H9 (cell line): ENCODE data around the gene JAG1. TPM values are rescaled to one million over a fixed set of nuclear protein-coding genes. Genes with fewer than 3 reads are reported as not detected.
A peak's percentile ranks its signal among the peaks of the same experiment; 100 is the strongest.

ENCODE experiments used
- DNase-seq: peaks from one replicate; pipeline ENCODE4 v3.0.0-alpha.2; 2017
- H2AFZ ChIP-seq: one replicate; pipeline ENCODE4 v1.6.1; 2013; ENCODE audit warnings: mild to moderate bottlenecking, low read length, control low read depth, moderate library complexity
- H2AK5ac ChIP-seq: 2 replicates; pipeline ENCODE4 v1.6.1; 2013; ENCODE audit warnings: low read length, control low read depth, mixed read lengths; ENCODE audit not compliant: insufficient read length
- H2BK120ac ChIP-seq: one replicate; pipeline ENCODE4 v1.6.1; 2013; ENCODE audit warnings: low read depth, mild to moderate bottlenecking, low read length, control low read depth, inconsistent platforms; ENCODE audit not compliant: poor library complexity, severe bottlenecking
- H2BK12ac ChIP-seq: 2 replicates; pipeline ENCODE4 v1.6.1; 2013; ENCODE audit warnings: low read length, control low read depth, mixed read lengths, low read depth; ENCODE audit not compliant: insufficient read length
- H2BK15ac ChIP-seq: 2 replicates; pipeline ENCODE4 v1.6.1; 2013; ENCODE audit warnings: low read depth, low read length, control low read depth
- H2BK20ac ChIP-seq: one replicate; pipeline ENCODE4 v1.6.1; 2013; ENCODE audit warnings: low read depth, mild to moderate bottlenecking, low read length, control low read depth, inconsistent platforms; ENCODE audit not compliant: poor library complexity, severe bottlenecking
- H2BK5ac ChIP-seq: 2 replicates; pipeline ENCODE4 v1.6.1; 2013; ENCODE audit warnings: low read length, control low read depth, mixed read lengths; ENCODE audit not compliant: insufficient read length
- H3K14ac ChIP-seq: 2 replicates; pipeline ENCODE4 v1.6.1; 2013; ENCODE audit warnings: low read length, control low read depth; ENCODE audit not compliant: insufficient read depth
- H3K18ac ChIP-seq: 2 replicates; pipeline ENCODE4 v1.6.1; 2013; ENCODE audit warnings: low read depth, mild to moderate bottlenecking, mixed read lengths, low read length, control low read depth; ENCODE audit not compliant: insufficient read length
- H3K23ac ChIP-seq: 2 replicates; pipeline ENCODE4 v1.6.1; 2013; ENCODE audit warnings: low read length, control low read depth, mixed read lengths, low read depth; ENCODE audit not compliant: insufficient read length
- H3K23me2 ChIP-seq: 2 replicates; pipeline ENCODE4 v1.6.1; 2013; ENCODE audit warnings: low read depth, mild to moderate bottlenecking, mixed read lengths, low read length, control low read depth; ENCODE audit not compliant: insufficient read length, poor library complexity, severe bottlenecking
- H3K27ac ChIP-seq: 2 replicates; pipeline ENCODE4 v1.5.1; 2013; ENCODE audit warnings: low read length, control low read depth, mixed read lengths, low read depth; ENCODE audit not compliant: insufficient read length
- H3K27me3 ChIP-seq: 2 replicates; pipeline ENCODE4 v1.6.1; 2013; ENCODE audit warnings: low read length, control low read depth, inconsistent platforms; ENCODE audit not compliant: insufficient read depth
- H3K4ac ChIP-seq: 2 replicates; pipeline ENCODE4 v1.6.1; 2013; ENCODE audit warnings: low read depth, mild to moderate bottlenecking, control low read depth, inconsistent platforms, low read length, moderate library complexity
- H3K4me1 ChIP-seq: 2 replicates; pipeline ENCODE4 v1.6.1; 2013; ENCODE audit warnings: low read length, control low read depth, inconsistent platforms; ENCODE audit not compliant: insufficient read depth
- H3K4me2 ChIP-seq: 2 replicates; pipeline ENCODE4 v1.6.1; 2013; ENCODE audit warnings: low read length, control low read depth, mixed read lengths; ENCODE audit not compliant: insufficient read length, insufficient read depth
- H3K56ac ChIP-seq: 2 replicates; pipeline ENCODE4 v1.6.1; 2013; ENCODE audit warnings: low read depth, mild to moderate bottlenecking, mixed read lengths, low read length, control low read depth; ENCODE audit not compliant: insufficient read length
- H3K79me1 ChIP-seq: 2 replicates; pipeline ENCODE4 v1.6.1; 2013; ENCODE audit warnings: low read depth, mild to moderate bottlenecking, moderate library complexity, low read length, control low read depth, inconsistent platforms; ENCODE audit not compliant: insufficient read depth, poor library complexity, severe bottlenecking
- H3K79me2 ChIP-seq: 2 replicates; pipeline ENCODE4 v1.6.1; 2013; ENCODE audit warnings: low read length, control low read depth, inconsistent platforms; ENCODE audit not compliant: insufficient read depth
- H3K9ac ChIP-seq: 2 replicates; pipeline ENCODE4 v1.6.1; 2013; ENCODE audit warnings: low read length, control low read depth, mixed read lengths; ENCODE audit not compliant: insufficient read length; ENCODE audit errors: extremely low read depth
- H3K9me3 ChIP-seq: one replicate; pipeline ENCODE4 v1.6.1; 2013; ENCODE audit warnings: low read depth, low read length, inconsistent platforms; ENCODE audit not compliant: control insufficient read depth
- H3T11ph ChIP-seq: one replicate; pipeline ENCODE4 v1.6.1; 2013; ENCODE audit warnings: mild to moderate bottlenecking, low read length, control low read depth, inconsistent platforms
- H4K20me1 ChIP-seq: one replicate; pipeline ENCODE4 v1.6.1; 2013; ENCODE audit not compliant: control insufficient read depth, insufficient read length, insufficient read depth
- H4K5ac ChIP-seq: 2 replicates; pipeline ENCODE4 v1.6.1; 2013; ENCODE audit warnings: low read depth, mild to moderate bottlenecking, mixed read lengths, low read length, control low read depth; ENCODE audit not compliant: insufficient read length
- H4K8ac ChIP-seq: replicated peaks from 2 replicates; pipeline ENCODE4 v1.6.1; 2013; ENCODE audit warnings: low read length, control low read depth, mixed read lengths, low read depth; ENCODE audit not compliant: insufficient read length
- H4K91ac ChIP-seq: 2 replicates; pipeline ENCODE4 v1.6.1; 2013; ENCODE audit warnings: low read depth, mild to moderate bottlenecking, moderate library complexity, mixed read lengths, low read length, control low read depth; ENCODE audit not compliant: insufficient read length
- H3K27ac Mint-ChIP-seq, 3 experiments: 2 replicates in 2 of 3; 3 replicates in 1 of 3; pipeline ENCODE4 v1.8.0; 2020 to 2021; ENCODE audit warnings: mixed read lengths in 3 of 3, mild to moderate bottlenecking in 1 of 3, moderate library complexity in 1 of 3
- H3K27me3 Mint-ChIP-seq: 2 replicates; pipeline ENCODE4 v1.8.0; 2021; ENCODE audit warnings: low read depth, mild to moderate bottlenecking, moderate library complexity, mixed read lengths
- H3K36me3 Mint-ChIP-seq, 3 experiments: 2 replicates in 2 of 3; 3 replicates in 1 of 3; pipeline ENCODE4 v1.8.0; 2020 to 2021; ENCODE audit warnings: low read depth in 3 of 3, mixed read lengths in 3 of 3; ENCODE audit not compliant: insufficient read depth in 1 of 3
- H3K4me1 Mint-ChIP-seq, 2 experiments: 2 replicates each; pipeline ENCODE4 v1.8.0; 2020; ENCODE audit warnings: mixed read lengths in 2 of 2
- H3K4me3 Mint-ChIP-seq, 2 experiments: 2 replicates in 1 of 2; 3 replicates in 1 of 2; pipeline ENCODE4 v1.8.0; 2020 to 2021; ENCODE audit warnings: mild to moderate bottlenecking in 2 of 2, mixed read lengths in 2 of 2, moderate library complexity in 1 of 2
- H3K9me3 Mint-ChIP-seq, 2 experiments: 2 replicates in 1 of 2; 3 replicates in 1 of 2; pipeline ENCODE4 v1.8.0; 2020; ENCODE audit warnings: mild to moderate bottlenecking in 2 of 2, mixed read lengths in 2 of 2, moderate library complexity in 1 of 2
- WGBS: extraction: QIAGEN DNeasy Blood & Tissue Kit; methylation state at CpG from one replicate; pipeline ENCODE4 v1.1.7; 2013; ENCODE audit warnings: missing lambda C conversion rate, low lambda C conversion rate, mixed read lengths; ENCODE audit not compliant: insufficient read length; ENCODE audit errors: extremely low coverage; 5-methylcytosine and 5-hydroxymethylcytosine counted together
- total RNA-seq: library from RNA; stranded (reverse); gene quantifications from 2 replicates; pipeline ENCODE4 v1.2.1, GENCODE V29; 2021
- TF ChIP-seq, protein P1 (sequence below): fragments of 200-600 bp; sonication (generic); conservative IDR thresholded peaks from 3 replicates; pipeline ENCODE4 v1.8.0; 2021; ENCODE audit warnings: antibody characterized with exemption, mild to moderate bottlenecking

The JAG1 gene
- total RNA-seq, 1 experiment from 2014 or later: 58.1 TPM

GRCh38 chr20:10611357-10611756, 62.4 kb downstream of the JAG1 start:
- Mint-ChIP-seq H3K36me3 (peaks cover 4 to 9% (median 5%) of the 10 kb centered on the region in 3 experiments; a peak in 5 of 7 replicates), H3K9me3 (no peaks in the 10 kb centered on the region), H3K4me3 (no peak overlapping the region), H3K27me3 (no peaks in the 10 kb centered on the region), H3K27ac (no peak overlapping the region; a peak in 1 of 7 replicates), H3K4me1 (peaks cover 4 to 5% of the 10 kb centered on the region in 2 experiments; a peak in 3 of 4 replicates)
- Histone ChIP-seq H3K23me2 (no peaks in the 10 kb centered on the region), H4K91ac (no peak overlapping the region), H3K23ac (no peak overlapping the region), H2AFZ (no peak overlapping the region), H3K56ac (no peak overlapping the region), H3K9me3 (no peaks in the 10 kb centered on the region), H4K8ac (no peak overlapping the region), H3K27ac (no peak overlapping the region), H2BK20ac (no peak overlapping the region), H3K4me2 (no peak overlapping the region), H4K5ac (no peak overlapping the region), H2BK15ac (no peak overlapping the region), H3K14ac (no peak overlapping the region), H3K4me1 (no peaks in the 10 kb centered on the region), H3K4ac (no peak overlapping the region), H4K20me1 (no peaks in the 10 kb centered on the region), H2AK5ac (no peak overlapping the region), H2BK5ac (no peak overlapping the region), H3K79me1 (no peaks in the 10 kb centered on the region), H3K9ac (no peak overlapping the region), H2BK12ac (no peak overlapping the region), H3K27me3 (no peaks in the 10 kb centered on the region), H2BK120ac (no peak overlapping the region), H3K18ac (no peak overlapping the region), H3T11ph (no peak overlapping the region), H3K79me2 (no peaks in the 10 kb centered on the region)
- TF ChIP-seq, protein P1, sequence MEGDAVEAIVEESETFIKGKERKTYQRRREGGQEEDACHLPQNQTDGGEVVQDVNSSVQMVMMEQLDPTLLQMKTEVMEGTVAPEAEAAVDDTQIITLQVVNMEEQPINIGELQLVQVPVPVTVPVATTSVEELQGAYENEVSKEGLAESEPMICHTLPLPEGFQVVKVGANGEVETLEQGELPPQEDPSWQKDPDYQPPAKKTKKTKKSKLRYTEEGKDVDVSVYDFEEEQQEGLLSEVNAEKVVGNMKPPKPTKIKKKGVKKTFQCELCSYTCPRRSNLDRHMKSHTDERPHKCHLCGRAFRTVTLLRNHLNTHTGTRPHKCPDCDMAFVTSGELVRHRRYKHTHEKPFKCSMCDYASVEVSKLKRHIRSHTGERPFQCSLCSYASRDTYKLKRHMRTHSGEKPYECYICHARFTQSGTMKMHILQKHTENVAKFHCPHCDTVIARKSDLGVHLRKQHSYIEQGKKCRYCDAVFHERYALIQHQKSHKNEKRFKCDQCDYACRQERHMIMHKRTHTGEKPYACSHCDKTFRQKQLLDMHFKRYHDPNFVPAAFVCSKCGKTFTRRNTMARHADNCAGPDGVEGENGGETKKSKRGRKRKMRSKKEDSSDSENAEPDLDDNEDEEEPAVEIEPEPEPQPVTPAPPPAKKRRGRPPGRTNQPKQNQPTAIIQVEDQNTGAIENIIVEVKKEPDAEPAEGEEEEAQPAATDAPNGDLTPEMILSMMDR: peak; percentile 76
- no CpG with 5 or more reads among the region's 1 CpG for WGBS
- peak; percentile 79 for DNase-seq
